Mesothelial cell of epicardium (in vitro differentiated cells): Measurements from ENCODE around the gene SLC22A2. TPM values are rescaled to one million over a fixed set of nuclear protein-coding genes. Genes with fewer than 3 reads are reported as not detected.

ENCODE experiments used
- DNase-seq, 2 experiments: peaks; one replicate each; pipeline ENCODE4 v3.0.0; 2021; ENCODE audit warnings: low spot score in 2 of 2; ENCODE audit not compliant: unreplicated experiment in 2 of 2
- H3K27ac Mint-ChIP-seq: 2 replicates; pipeline ENCODE4 v1.8.0; 2021; ENCODE audit warnings: mixed read lengths
- H3K27me3 Mint-ChIP-seq: 2 replicates; pipeline ENCODE4 v1.8.0; 2021; ENCODE audit warnings: low read depth, mixed read lengths
- H3K36me3 Mint-ChIP-seq: 2 replicates; pipeline ENCODE4 v1.8.0; 2021; ENCODE audit warnings: mixed read lengths
- H3K4me1 Mint-ChIP-seq: 2 replicates; pipeline ENCODE4 v1.8.0; 2021; ENCODE audit warnings: mixed read lengths
- H3K4me3 Mint-ChIP-seq: 2 replicates; pipeline ENCODE4 v1.8.0; 2021; ENCODE audit warnings: mild to moderate bottlenecking, moderate library complexity, mixed read lengths
- H3K9me3 Mint-ChIP-seq: 2 replicates; pipeline ENCODE4 v1.8.0; 2021; ENCODE audit warnings: mixed read lengths
- total RNA-seq: library from RNA; stranded (reverse); gene quantifications from 3 replicates; pipeline ENCODE4 v1.2.1, GENCODE V29; 2021
- TF ChIP-seq, protein P1 (sequence below): fragments of 200-600 bp; sonication (generic); IDR thresholded peaks from one replicate; pipeline ENCODE4 v1.5.0; 2021; ENCODE audit warnings: antibody characterized with exemption; ENCODE audit not compliant: unreplicated experiment

The SLC22A2 gene
- total RNA-seq, 1 donor from 2014 or later = 0.07 TPM

DNA sequence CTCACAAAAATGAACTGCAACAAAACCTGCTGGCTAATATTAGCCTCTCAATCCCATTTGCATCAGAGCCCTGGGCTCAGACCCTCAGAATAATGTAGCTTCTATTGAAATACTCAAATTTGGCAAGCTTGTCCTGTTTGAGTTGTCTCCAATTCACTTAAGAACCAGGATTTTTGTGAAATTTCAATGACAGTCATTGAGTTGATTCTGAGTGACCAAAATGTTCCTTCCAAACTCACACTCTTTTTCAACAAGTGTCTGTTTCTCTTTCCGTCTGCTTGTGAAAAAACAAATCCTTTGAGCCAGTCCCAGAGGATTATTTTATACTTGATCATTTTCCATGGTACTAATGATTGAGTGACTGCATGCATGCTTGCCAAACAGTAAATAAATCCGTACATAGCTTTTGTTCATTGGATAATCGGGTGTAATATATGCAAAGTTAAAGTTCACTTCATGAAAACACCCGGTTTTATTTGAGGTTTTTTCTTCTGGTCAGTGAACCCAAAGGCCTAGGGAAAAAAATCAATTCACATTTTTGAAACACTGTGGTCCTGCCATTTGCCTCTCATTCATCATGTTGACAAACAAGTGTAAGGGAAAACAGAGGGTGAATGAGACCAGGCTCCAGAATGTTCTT is 16.4 kb upstream of the SLC22A2 start:
- Mint-ChIP-seq H3K27ac (no peak overlapping the region), H3K36me3 (no peaks in the 10 kb centered on the region), H3K4me1 (no peaks in the 10 kb centered on the region), H3K27me3 (peaks cover 1% of the 10 kb centered on the region), H3K9me3 (peaks cover 4% of the 10 kb centered on the region), H3K4me3 (no peak overlapping the region)
- TF ChIP-seq, protein P1, sequence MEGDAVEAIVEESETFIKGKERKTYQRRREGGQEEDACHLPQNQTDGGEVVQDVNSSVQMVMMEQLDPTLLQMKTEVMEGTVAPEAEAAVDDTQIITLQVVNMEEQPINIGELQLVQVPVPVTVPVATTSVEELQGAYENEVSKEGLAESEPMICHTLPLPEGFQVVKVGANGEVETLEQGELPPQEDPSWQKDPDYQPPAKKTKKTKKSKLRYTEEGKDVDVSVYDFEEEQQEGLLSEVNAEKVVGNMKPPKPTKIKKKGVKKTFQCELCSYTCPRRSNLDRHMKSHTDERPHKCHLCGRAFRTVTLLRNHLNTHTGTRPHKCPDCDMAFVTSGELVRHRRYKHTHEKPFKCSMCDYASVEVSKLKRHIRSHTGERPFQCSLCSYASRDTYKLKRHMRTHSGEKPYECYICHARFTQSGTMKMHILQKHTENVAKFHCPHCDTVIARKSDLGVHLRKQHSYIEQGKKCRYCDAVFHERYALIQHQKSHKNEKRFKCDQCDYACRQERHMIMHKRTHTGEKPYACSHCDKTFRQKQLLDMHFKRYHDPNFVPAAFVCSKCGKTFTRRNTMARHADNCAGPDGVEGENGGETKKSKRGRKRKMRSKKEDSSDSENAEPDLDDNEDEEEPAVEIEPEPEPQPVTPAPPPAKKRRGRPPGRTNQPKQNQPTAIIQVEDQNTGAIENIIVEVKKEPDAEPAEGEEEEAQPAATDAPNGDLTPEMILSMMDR = no peak
- DNase-seq = no peak

DNA sequence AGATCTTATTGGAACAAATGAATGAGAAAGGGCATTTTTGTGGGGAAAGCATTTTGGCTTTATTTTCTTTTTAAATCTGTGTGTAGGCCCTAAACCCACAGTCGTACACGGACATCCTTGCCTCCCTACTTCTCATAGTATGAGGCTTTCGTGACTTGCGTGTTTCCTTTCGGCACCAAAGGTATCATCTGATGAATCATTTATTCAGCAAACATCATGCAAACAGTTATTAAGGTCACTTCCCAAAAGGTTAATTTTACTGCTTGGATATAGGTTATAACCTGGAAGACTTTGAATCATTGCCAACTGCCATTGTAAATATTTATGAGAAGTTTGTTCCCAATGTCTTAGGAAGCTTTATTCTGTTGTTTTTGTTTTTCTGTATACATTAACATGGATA is 15.1 kb upstream of the SLC22A2 start:
- Mint-ChIP-seq H3K9me3 (no peaks in the 10 kb centered on the region), H3K4me3 (no peak overlapping the region), H3K27me3 (peaks cover 1% of the 10 kb centered on the region), H3K36me3 (no peaks in the 10 kb centered on the region), H3K4me1 (no peaks in the 10 kb centered on the region), H3K27ac (no peak overlapping the region)
- TF ChIP-seq, protein P1 = no peak
- no peak for DNase-seq

DNA sequence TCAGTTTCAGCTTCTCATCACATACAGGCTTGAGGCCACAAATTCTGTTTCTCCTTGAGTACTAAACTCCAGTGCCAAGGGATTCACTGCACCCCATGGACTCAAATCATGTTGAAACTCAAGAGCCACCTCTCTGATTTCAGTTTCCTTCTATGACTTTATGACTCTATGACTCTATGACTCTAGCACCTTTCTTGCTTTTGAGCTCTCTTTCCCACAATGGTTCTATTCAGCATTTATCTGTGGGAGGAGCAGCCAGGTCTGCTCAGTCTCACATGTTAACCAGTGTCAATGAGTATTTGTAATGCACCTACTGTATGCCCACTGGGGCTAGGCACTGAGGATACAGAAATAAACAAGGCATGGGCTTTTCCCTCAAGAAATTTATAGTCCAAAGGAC is 14.6 kb upstream of the SLC22A2 start:
- peaks cover 2% of the 10 kb centered on the region for H3K27me3 Mint-ChIP-seq
- no peaks in the 10 kb centered on the region for H3K36me3 Mint-ChIP-seq
- no peaks in the 10 kb centered on the region for H3K4me1 Mint-ChIP-seq
- TF ChIP-seq, protein P1 = no peak
- no peak for DNase-seq
- no peaks in the 10 kb centered on the region for H3K9me3 Mint-ChIP-seq
- H3K27ac Mint-ChIP-seq = no peak overlapping the region
- H3K4me3 Mint-ChIP-seq = no peak overlapping the region

DNA sequence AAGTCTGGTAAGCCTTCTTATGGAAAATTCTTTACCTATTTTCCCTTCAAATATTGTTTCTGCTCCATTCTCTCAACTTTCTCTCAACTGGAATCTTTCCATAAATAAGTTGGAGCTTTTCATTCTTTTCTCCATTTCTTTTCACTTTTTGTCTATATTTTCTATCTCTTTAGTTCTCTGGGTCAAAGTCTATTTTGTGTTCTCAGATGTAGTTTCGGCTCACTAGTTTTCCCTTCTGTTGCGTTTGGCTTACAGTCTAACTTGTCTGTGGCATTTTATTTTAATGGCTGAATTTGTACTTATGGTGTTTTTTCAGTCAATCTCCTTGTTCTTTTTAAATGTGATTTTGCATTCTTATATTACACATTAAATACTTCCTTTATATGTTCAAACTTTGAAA is 14.1 kb upstream of the SLC22A2 start:
- no peak overlapping the region for H3K27ac Mint-ChIP-seq
- H3K4me3 Mint-ChIP-seq = no peak overlapping the region
- DNase-seq = no peak
- TF ChIP-seq, protein P1 = no peak
- no peaks in the 10 kb centered on the region for H3K36me3 Mint-ChIP-seq
- H3K27me3 Mint-ChIP-seq = peaks cover 5% of the 10 kb centered on the region
- no peaks in the 10 kb centered on the region for H3K4me1 Mint-ChIP-seq
- H3K9me3 Mint-ChIP-seq = no peaks in the 10 kb centered on the region

DNA sequence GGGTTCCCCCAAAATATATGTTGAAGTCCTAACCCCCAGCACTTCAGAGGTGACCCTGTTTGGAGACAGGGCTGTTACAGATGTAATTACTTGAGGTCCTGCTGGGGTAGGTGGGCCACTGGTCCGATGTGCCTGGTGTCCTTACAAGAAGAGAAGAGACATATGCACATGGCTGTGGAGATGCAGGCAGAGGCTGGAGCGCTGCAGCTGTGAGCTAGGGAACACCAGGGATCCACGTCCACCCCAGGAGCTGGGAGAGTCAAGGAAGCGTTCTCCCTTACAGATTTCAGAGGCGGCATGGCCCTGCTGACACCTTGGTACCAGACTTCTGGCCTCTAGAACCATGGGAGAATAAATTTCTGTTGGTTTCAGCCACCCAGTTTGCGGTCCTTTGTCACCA is 11.7 kb upstream of the SLC22A2 start:
- H3K4me3 Mint-ChIP-seq = no peak overlapping the region
- H3K27me3 Mint-ChIP-seq = peaks cover 4% of the 10 kb centered on the region
- no peaks in the 10 kb centered on the region for H3K9me3 Mint-ChIP-seq
- TF ChIP-seq, protein P1 = no peak
- no peaks in the 10 kb centered on the region for H3K36me3 Mint-ChIP-seq
- H3K27ac Mint-ChIP-seq = no peak overlapping the region
- no peak for DNase-seq
- H3K4me1 Mint-ChIP-seq = peaks cover 3% of the 10 kb centered on the region

DNA sequence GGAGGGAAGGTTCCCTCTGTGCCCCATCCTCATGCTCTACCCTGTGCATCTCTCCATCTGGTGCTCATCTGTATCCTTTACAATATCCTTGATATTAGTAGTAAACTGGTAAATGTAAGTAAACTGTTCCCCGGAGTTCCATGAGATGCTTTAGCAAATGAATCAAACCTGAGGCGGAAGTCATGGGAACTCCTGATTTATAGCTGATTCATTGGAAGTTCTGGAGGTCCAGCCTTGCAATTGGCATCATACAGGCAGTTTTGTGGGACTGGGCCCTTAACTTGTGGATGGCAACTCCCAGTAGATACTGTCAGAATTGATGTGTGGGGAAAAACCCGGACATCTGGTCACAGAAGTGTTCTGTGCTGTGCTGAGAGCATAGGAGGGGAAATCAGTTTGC is 11.2 kb upstream of the SLC22A2 start:
- peaks cover 3% of the 10 kb centered on the region for H3K4me1 Mint-ChIP-seq
- H3K9me3 Mint-ChIP-seq = no peaks in the 10 kb centered on the region
- peaks cover 4% of the 10 kb centered on the region for H3K27me3 Mint-ChIP-seq
- DNase-seq = no peak
- no peaks in the 10 kb centered on the region for H3K36me3 Mint-ChIP-seq
- TF ChIP-seq, protein P1 = no peak
- H3K27ac Mint-ChIP-seq = no peak overlapping the region
- H3K4me3 Mint-ChIP-seq = no peak overlapping the region
